Neural progenitor cell (in vitro differentiated cells): Measurements from ENCODE around the gene ARL16. TPM values are rescaled to one million over a fixed set of nuclear protein-coding genes. Genes with fewer than 3 reads are reported as not detected.

Experiments
- DNase-seq: peaks from one replicate; pipeline ENCODE4 v3.0.0-alpha.2; 2016; ENCODE audit warnings: low spot score
- H2AFZ ChIP-seq: fragments of 200-600 bp; sonication (generic); replicated peaks from 2 replicates; pipeline ENCODE4 v1.6.1; 2016; ENCODE audit warnings: antibody characterized with exemption
- H3F3A ChIP-seq: fragments of 200-600 bp; sonication (generic); 2 replicates; pipeline ENCODE4 v1.6.1; 2016; ENCODE audit warnings: antibody characterized with exemption, low read depth
- H3K27ac ChIP-seq: fragments of 200-600 bp; sonication (generic); 2 replicates; pipeline ENCODE4 v1.5.1; 2016; ENCODE audit warnings: mild to moderate bottlenecking
- H3K27me3 ChIP-seq: fragments of 200-600 bp; sonication (generic); 2 replicates; pipeline ENCODE4 v1.6.1; 2016; ENCODE audit warnings: mild to moderate bottlenecking, moderate library complexity
- H3K36me3 ChIP-seq: fragments of 200-600 bp; sonication (generic); 2 replicates; pipeline ENCODE4 v1.5.1; 2016
- H3K4me1 ChIP-seq: fragments of 200-600 bp; sonication (generic); 2 replicates; pipeline ENCODE4 v1.6.1; 2016; ENCODE audit warnings: mixed run types
- H3K4me2 ChIP-seq: fragments of 200-600 bp; sonication (generic); 2 replicates; pipeline ENCODE4 v1.6.1; 2016
- H3K4me3 ChIP-seq: fragments of 200-600 bp; sonication (generic); 2 replicates; pipeline ENCODE4 v1.5.1; 2016
- H3K79me2 ChIP-seq: fragments of 200-600 bp; sonication (generic); 2 replicates; pipeline ENCODE4 v1.6.1; 2016; ENCODE audit warnings: low read depth
- H3K9ac ChIP-seq: fragments of 200-600 bp; sonication (generic); 2 replicates; pipeline ENCODE4 v1.6.1; 2016
- H3K9me3 ChIP-seq: fragments of 200-600 bp; sonication (generic); 2 replicates; pipeline ENCODE4 v1.5.1; 2016; ENCODE audit warnings: low read depth
- H4K20me1 ChIP-seq: fragments of 200-600 bp; sonication (generic); 2 replicates; pipeline ENCODE4 v1.6.1; 2016; ENCODE audit warnings: low read depth
- H3K27ac Mint-ChIP-seq: 3 replicates; pipeline ENCODE4 v1.8.0; 2021; ENCODE audit warnings: mixed read lengths
- H3K27me3 Mint-ChIP-seq: 2 replicates; pipeline ENCODE4 v1.8.0; 2022; ENCODE audit warnings: low read depth, mild to moderate bottlenecking, inconsistent platforms, moderate library complexity, mixed read lengths; ENCODE audit not compliant: insufficient read depth
- H3K36me3 Mint-ChIP-seq: 3 replicates; pipeline ENCODE4 v1.8.0; 2021; ENCODE audit warnings: mixed read lengths
- H3K4me1 Mint-ChIP-seq: 3 replicates; pipeline ENCODE4 v1.8.0; 2021; ENCODE audit warnings: mixed read lengths
- H3K4me3 Mint-ChIP-seq: 3 replicates; pipeline ENCODE4 v1.8.0; 2021; ENCODE audit warnings: mild to moderate bottlenecking, moderate library complexity, mixed read lengths
- H3K9me3 Mint-ChIP-seq: 3 replicates; pipeline ENCODE4 v1.8.0; 2020; ENCODE audit warnings: mixed read lengths
- EZH2 ChIP-seq: fragments of 200-600 bp; sonication (generic); IDR thresholded peaks from 2 replicates; pipeline ENCODE4 v1.6.1; 2017; ENCODE audit warnings: antibody characterized with exemption, mild to moderate bottlenecking, moderate library complexity
- EZH2phosphoT487 ChIP-seq: fragments of 200-600 bp; sonication (generic); IDR thresholded peaks from 2 replicates; pipeline ENCODE4 v1.6.1; 2017; ENCODE audit warnings: antibody characterized with exemption
- total RNA-seq: library from RNA; depleted of rRNA; stranded (reverse); fragments of >200 nt; gene quantifications from 2 replicates; pipeline ENCODE4 v1.2.3, GENCODE V29; 2015; ENCODE audit warnings: low replicate concordance
- TF ChIP-seq, protein P1 (sequence below): fragments of 200-600 bp; sonication (generic); IDR thresholded peaks from 2 replicates; pipeline ENCODE4 v1.5.1; 2017; ENCODE audit warnings: antibody characterized with exemption, mild to moderate bottlenecking

The ARL16 gene
- total RNA-seq, 1 donor from 2014 or later = 31.2 TPM

DNA sequence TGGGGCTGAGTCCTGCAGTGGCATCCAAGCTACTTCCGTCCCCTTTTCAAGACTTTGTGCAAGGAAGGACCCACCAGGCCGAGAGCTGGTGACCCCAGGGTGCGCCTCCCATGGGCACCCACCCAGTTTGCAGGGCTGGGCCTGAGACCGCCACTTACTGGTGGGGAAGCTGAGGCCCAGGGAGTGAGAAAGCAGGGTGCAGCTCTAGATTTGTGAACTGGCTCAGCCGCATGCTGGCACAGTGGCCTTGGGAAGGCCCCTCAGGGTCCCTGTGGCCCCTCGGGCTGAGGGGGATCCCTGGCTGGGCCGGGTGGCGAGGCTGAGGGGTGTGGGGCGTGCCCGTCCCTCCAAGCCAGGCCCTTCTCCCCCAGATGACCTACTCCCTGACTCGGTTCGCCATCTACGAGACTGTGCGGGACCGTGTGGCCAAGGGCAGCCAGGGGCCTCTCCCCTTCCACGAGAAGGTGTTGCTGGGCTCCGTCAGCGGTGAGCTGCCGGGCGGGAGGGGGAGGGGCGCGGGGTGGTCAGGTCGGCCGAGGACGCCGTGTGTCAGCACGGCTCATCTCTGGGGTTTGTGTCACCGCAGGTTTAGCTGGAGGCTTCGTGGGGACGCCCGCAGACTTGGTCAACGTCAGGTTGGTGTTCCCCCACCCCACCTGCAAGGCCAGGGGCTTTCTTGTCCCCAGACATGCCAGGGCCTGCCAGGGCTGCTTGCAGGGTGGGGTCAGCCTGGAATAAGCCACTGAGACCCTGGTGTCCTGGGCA lies 31.7 kb upstream of the ARL16 start:
- Mint-ChIP-seq H3K27ac (no peak overlapping the region), H3K4me1 (peaks cover 24% of the 10 kb centered on the region), H3K36me3 (peaks cover 2% of the 10 kb centered on the region), H3K27me3 (peaks cover 4% of the 10 kb centered on the region), H3K4me3 (no peak overlapping the region), H3K9me3 (no peaks in the 10 kb centered on the region)
- Histone ChIP-seq H3K79me2 (peaks cover 12% of the 10 kb centered on the region), H3K4me3 (no peak overlapping the region), H3K4me1 (peaks cover 28% of the 10 kb centered on the region), H3K9me3 (no peaks in the 10 kb centered on the region), H2AFZ (no peak overlapping the region), H3K27ac (no peak overlapping the region), H3K4me2 (no peak overlapping the region), H3F3A (peaks cover 22% of the 10 kb centered on the region), H4K20me1 (peaks cover 23% of the 10 kb centered on the region), H3K27me3 (peaks cover 16% of the 10 kb centered on the region), H3K9ac (no peak overlapping the region), H3K36me3 (no peaks in the 10 kb centered on the region)
- no peak for TF ChIP-seq EZH2
- no peak for TF ChIP-seq EZH2phosphoT487
- TF ChIP-seq, protein P1, sequence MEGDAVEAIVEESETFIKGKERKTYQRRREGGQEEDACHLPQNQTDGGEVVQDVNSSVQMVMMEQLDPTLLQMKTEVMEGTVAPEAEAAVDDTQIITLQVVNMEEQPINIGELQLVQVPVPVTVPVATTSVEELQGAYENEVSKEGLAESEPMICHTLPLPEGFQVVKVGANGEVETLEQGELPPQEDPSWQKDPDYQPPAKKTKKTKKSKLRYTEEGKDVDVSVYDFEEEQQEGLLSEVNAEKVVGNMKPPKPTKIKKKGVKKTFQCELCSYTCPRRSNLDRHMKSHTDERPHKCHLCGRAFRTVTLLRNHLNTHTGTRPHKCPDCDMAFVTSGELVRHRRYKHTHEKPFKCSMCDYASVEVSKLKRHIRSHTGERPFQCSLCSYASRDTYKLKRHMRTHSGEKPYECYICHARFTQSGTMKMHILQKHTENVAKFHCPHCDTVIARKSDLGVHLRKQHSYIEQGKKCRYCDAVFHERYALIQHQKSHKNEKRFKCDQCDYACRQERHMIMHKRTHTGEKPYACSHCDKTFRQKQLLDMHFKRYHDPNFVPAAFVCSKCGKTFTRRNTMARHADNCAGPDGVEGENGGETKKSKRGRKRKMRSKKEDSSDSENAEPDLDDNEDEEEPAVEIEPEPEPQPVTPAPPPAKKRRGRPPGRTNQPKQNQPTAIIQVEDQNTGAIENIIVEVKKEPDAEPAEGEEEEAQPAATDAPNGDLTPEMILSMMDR = no peak
- DNase-seq = no peak

DNA sequence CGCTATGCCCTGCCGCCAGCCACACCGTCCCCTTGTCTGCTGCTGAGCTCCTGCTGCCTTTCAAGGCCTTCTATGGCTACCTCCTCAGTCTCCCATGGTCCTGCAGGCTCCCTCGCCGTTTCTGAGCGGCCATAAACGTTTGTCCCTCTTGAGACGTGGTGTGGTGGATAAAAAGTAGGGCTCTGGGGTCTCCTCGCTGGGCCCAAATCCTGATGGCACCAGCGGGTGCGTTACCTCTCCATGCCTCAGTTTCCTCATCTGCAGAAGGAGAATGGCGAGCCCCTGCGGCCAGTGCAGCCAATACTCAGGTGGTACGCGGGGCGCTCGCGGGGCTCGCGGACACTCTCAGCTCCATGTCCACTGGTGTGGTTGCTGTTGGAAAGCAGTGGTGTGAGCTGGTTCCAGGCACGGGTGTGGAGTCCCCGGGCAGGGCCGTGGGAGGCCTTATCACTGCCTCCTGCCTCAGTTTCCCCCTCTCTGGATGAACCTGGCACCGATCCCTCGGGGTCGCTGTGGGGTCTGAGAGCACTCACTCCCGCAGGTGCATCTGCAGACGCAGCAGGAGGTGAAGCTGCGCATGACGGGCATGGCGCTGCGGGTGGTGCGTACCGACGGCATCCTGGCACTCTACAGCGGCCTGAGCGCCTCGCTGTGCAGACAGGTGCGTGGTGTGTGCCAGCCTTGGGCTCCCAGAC lies 31.0 kb upstream of the ARL16 start:
- no peak overlapping the region for H3K27ac Mint-ChIP-seq
- Histone ChIP-seq H3K9me3 (no peaks in the 10 kb centered on the region), H3K4me3 (no peak overlapping the region), H3K27ac (no peak overlapping the region), H3K9ac (no peak overlapping the region), H3K36me3 (no peaks in the 10 kb centered on the region), H3K27me3 (peaks cover 21% of the 10 kb centered on the region), H3F3A (peaks cover 28% of the 10 kb centered on the region), H3K79me2 (peaks cover 12% of the 10 kb centered on the region), H3K4me2 (peak overlapping the region; percentile 100), H2AFZ (no peak overlapping the region), H3K4me1 (peaks cover 33% of the 10 kb centered on the region), H4K20me1 (peaks cover 23% of the 10 kb centered on the region)
- H3K36me3 Mint-ChIP-seq = peaks cover 2% of the 10 kb centered on the region
- H3K27me3 Mint-ChIP-seq = peaks cover 4% of the 10 kb centered on the region
- DNase-seq = no peak
- H3K9me3 Mint-ChIP-seq = no peaks in the 10 kb centered on the region
- TF ChIP-seq, protein P1 = no peak
- TF ChIP-seq EZH2phosphoT487 = no peak
- no peak for TF ChIP-seq EZH2
- peak overlapping the region; percentile 64 for H3K4me3 Mint-ChIP-seq
- peaks cover 24% of the 10 kb centered on the region for H3K4me1 Mint-ChIP-seq

DNA sequence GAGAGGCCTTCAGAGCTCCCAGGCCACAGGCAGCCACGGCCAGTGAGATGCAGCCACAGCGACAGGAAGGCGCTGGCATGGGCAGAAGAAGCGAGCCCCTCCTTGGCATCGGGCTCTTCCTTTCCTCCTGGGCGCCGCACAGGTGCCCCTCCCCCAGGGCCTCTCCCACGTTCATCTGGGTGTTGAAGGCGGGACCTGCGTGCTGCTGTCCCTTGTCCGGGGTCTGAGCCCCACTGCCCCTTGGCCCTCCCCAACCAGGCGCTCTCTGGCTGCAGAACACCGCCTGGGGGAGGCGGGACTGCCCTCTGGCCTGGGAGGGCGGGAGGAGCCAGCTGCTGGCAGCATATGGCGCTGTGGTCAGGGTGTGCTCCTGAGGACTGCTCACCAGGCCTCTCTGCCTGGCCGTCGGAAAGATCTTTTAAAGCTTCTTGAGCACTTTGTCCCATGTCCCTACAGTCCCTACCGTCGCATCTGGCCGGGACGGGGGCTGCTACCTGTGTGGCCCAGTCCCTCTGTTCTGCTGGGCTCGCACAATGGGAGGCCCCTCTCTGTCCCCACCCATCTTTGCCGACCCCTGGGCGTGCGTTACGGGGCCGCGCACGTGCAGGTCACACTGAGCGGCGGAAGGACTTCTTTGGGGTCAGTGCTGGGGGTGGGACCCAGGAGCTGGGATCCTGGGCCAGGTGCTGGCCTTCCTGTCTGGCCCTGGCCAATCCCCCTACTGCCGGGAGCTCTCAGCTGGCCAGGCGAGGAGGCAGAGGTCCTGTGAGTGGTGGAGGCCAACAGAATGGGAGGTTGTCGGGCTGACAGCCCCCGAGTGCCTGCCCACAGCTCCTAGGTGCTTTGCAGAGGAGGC lies 30.2 kb upstream of the ARL16 start:
- H3K36me3 ChIP-seq = no peaks in the 10 kb centered on the region
- Mint-ChIP-seq H3K4me1 (peaks cover 24% of the 10 kb centered on the region), H3K9me3 (no peaks in the 10 kb centered on the region), H3K27me3 (peaks cover 4% of the 10 kb centered on the region), H3K4me3 (peak overlapping the region; percentile 94), H3K36me3 (peaks cover 2% of the 10 kb centered on the region), H3K27ac (no peak overlapping the region)
- peaks cover 12% of the 10 kb centered on the region for H3K79me2 ChIP-seq
- peaks cover 23% of the 10 kb centered on the region for H4K20me1 ChIP-seq
- H3K9ac ChIP-seq = no peak overlapping the region
- peak overlapping the region; percentile 94 for H3K4me3 ChIP-seq
- peaks cover 34% of the 10 kb centered on the region for H3F3A ChIP-seq
- DNase-seq = peak; percentile 62
- no peaks in the 10 kb centered on the region for H3K9me3 ChIP-seq
- TF ChIP-seq EZH2 = no peak
- TF ChIP-seq EZH2phosphoT487 = no peak
- TF ChIP-seq, protein P1 = no peak
- H3K27ac ChIP-seq = no peak overlapping the region
- H2AFZ ChIP-seq = no peak overlapping the region
- peaks cover 33% of the 10 kb centered on the region for H3K4me1 ChIP-seq
- peaks cover 21% of the 10 kb centered on the region for H3K27me3 ChIP-seq
- peak overlapping the region; percentile 100 for H3K4me2 ChIP-seq
